Thymus (tissue), 11 donors: Measurements from ENCODE around the gene HSD17B7. TPM values are rescaled to one million over a fixed set of nuclear protein-coding genes. Genes with fewer than 3 reads are reported as not detected.
A peak's percentile ranks its signal among the peaks of the same experiment; 100 is the strongest.
"Not testable (repeated sequence)": the region's sequence is repeated elsewhere in the genome, so short reads cannot be mapped to it uniquely, and the experiment has no call there.

Source experiments
- DNase-seq, 9 donors: peaks; one replicate each; pipeline ENCODE4 v3.0.0-alpha.2; 2013; ENCODE audit warnings: low spot score in 9 of 9, low read depth in 6 of 9, missing footprints in 1 of 9
- H3K27ac ChIP-seq, 2 donors: one replicate each; pipeline ENCODE4 v1.5.1; 2013; ENCODE audit warnings: control low read depth in 1 of 2, low read depth in 1 of 2, low read length in 1 of 2, mild to moderate bottlenecking in 1 of 2, moderate library complexity in 1 of 2
- H3K27me3 ChIP-seq, 2 donors: one replicate each; pipeline ENCODE4 v1.5.1; 2013; ENCODE audit warnings: low read length in 1 of 2; ENCODE audit not compliant: control insufficient read depth in 2 of 2, insufficient read depth in 1 of 2
- H3K36me3 ChIP-seq, 2 donors: one replicate each; pipeline ENCODE4 v1.5.1; 2013; ENCODE audit warnings: low read length in 1 of 2, mild to moderate bottlenecking in 1 of 2, moderate library complexity in 1 of 2; ENCODE audit not compliant: control insufficient read depth in 2 of 2, insufficient read depth in 2 of 2
- H3K4me1 ChIP-seq, 2 donors: one replicate each; pipeline ENCODE4 v1.5.1; 2013; ENCODE audit warnings: low read length in 2 of 2; ENCODE audit not compliant: control insufficient read depth in 2 of 2, insufficient read depth in 2 of 2
- H3K4me3 ChIP-seq, 2 donors: one replicate each; pipeline ENCODE4 v1.5.1; 2013; ENCODE audit warnings: low read length in 2 of 2, control low read depth in 1 of 2, mild to moderate bottlenecking in 1 of 2
- H3K9me3 ChIP-seq, 2 donors: one replicate each; pipeline ENCODE4 v1.5.1; 2013; ENCODE audit warnings: low read length in 1 of 2, mild to moderate bottlenecking in 1 of 2; ENCODE audit not compliant: control insufficient read depth in 2 of 2, insufficient read depth in 1 of 2
- WGBS: extraction: QIAGEN DNeasy Blood & Tissue Kit; methylation state at CpG from one replicate; pipeline ENCODE4 v1.1.7; 2013; 5-methylcytosine and 5-hydroxymethylcytosine counted together
- polyA plus RNA-seq: library from polyadenylated mRNA; stranded (reverse); fragments of 200-250 nt; gene quantifications from one replicate; pipeline ENCODE4 v1.2.3, GENCODE V29; 2013
- total RNA-seq: library from RNA; stranded (reverse); fragments of 120-200 nt; gene quantifications from one replicate; pipeline ENCODE4 v1.2.4, GENCODE V29; 2013
- donor health status: healthy.

Gene HSD17B7
- total and polyA plus RNA-seq, 2 donors: 10.9 to 21.6 TPM

GRCh38 chr1:162757476-162757875 is 33.0 kb upstream of the HSD17B7 start:
- 95% methylated on average over 1 of the region's 1 CpG for WGBS

GRCh38 chr1:162765788-162766187 is 24.7 kb upstream of the HSD17B7 start:
- WGBS: 89% methylated on average over 1 of the region's 1 CpG
- DNase-seq: no peak
- H3K9me3 ChIP-seq: no peaks in the 10 kb centered on the region
- H3K27ac ChIP-seq: no peak overlapping the region
- H3K36me3 ChIP-seq: no peaks in the 10 kb centered on the region
- H3K4me1 ChIP-seq: no peaks in the 10 kb centered on the region
- no peaks in the 10 kb centered on the region for H3K27me3 ChIP-seq
- no peak overlapping the region for H3K4me3 ChIP-seq

More at GRCh38 chr1:162757476-162757875, 33.0 kb upstream of the HSD17B7 start:
- no peaks in the 10 kb centered on the region for H3K4me1 ChIP-seq
- no peaks in the 10 kb centered on the region for H3K9me3 ChIP-seq
- no peak overlapping the region for H3K27ac ChIP-seq
- no peaks in the 10 kb centered on the region for H3K36me3 ChIP-seq
- H3K27me3 ChIP-seq: no peaks in the 10 kb centered on the region
- DNase-seq: no peak
- H3K4me3 ChIP-seq: no peak overlapping the region

GRCh38 chr1:162772571-162773154 is 17.8 kb upstream of the HSD17B7 start:
- DNase-seq: no peak
- 96% methylated on average over 4 of the region's 4 CpGs for WGBS
- Histone ChIP-seq H3K27me3 (peaks cover 0 to 2% of the 10 kb centered on the region in 2 donors), H3K36me3 (no peaks in the 10 kb centered on the region), H3K4me1 (no peaks in the 10 kb centered on the region), H3K4me3 (no peak overlapping the region), H3K9me3 (no peaks in the 10 kb centered on the region), H3K27ac (no peak overlapping the region)

GRCh38 chr1:162774007-162774406 is 16.5 kb upstream of the HSD17B7 start:
- H3K27ac ChIP-seq: no peak overlapping the region
- no peak overlapping the region for H3K4me3 ChIP-seq
- no peaks in the 10 kb centered on the region for H3K9me3 ChIP-seq
- DNase-seq: no peak
- H3K27me3 ChIP-seq: peaks cover 0 to 2% of the 10 kb centered on the region in 2 donors
- no peaks in the 10 kb centered on the region for H3K36me3 ChIP-seq
- H3K4me1 ChIP-seq: no peaks in the 10 kb centered on the region

GRCh38 chr1:162779043-162779442 is 11.5 kb upstream of the HSD17B7 start:
- no peaks in the 10 kb centered on the region for H3K9me3 ChIP-seq

GRCh38 chr1:162782671-162783070 is 7.8 kb upstream of the HSD17B7 start:
- H3K27me3 ChIP-seq: no peaks in the 10 kb centered on the region
- DNase-seq: no peak

More at GRCh38 chr1:162779043-162779442, 11.5 kb upstream of the HSD17B7 start:
- Histone ChIP-seq H3K4me1 (no peaks in the 10 kb centered on the region), H3K27me3 (no peaks in the 10 kb centered on the region), H3K36me3 (no peaks in the 10 kb centered on the region), H3K27ac (no peak overlapping the region), H3K4me3 (no peak overlapping the region)
- 97% methylated on average over 1 of the region's 1 CpG for WGBS
- no peak for DNase-seq

GRCh38 chr1:162784926-162785325 is 5.6 kb upstream of the HSD17B7 start:
- not testable (repeated sequence) for H3K4me1 ChIP-seq, DNase-seq, H3K27ac ChIP-seq, H3K4me3 ChIP-seq, H3K36me3 ChIP-seq, H3K27me3 ChIP-seq, H3K9me3 ChIP-seq
- WGBS: 100% methylated on average over 1 of the region's 1 CpG

More at GRCh38 chr1:162782671-162783070, 7.8 kb upstream of the HSD17B7 start:
- Histone ChIP-seq H3K9me3 (no peaks in the 10 kb centered on the region), H3K36me3 (no peaks in the 10 kb centered on the region), H3K4me1 (no peaks in the 10 kb centered on the region), H3K27ac (no peak overlapping the region), H3K4me3 (no peak overlapping the region)

GRCh38 chr1:162788783-162789182 is 1.7 kb upstream of the HSD17B7 start:
- not testable (repeated sequence) for H3K27ac ChIP-seq, DNase-seq, H3K36me3 ChIP-seq, H3K9me3 ChIP-seq, H3K4me3 ChIP-seq, H3K4me1 ChIP-seq, H3K27me3 ChIP-seq
- 98% methylated on average over 1 of the region's 1 CpG for WGBS

GRCh38 chr1:162790985-162791357 is 469 bp downstream of the HSD17B7 start:
- H3K36me3 ChIP-seq, H3K27me3 ChIP-seq, H3K4me1 ChIP-seq, H3K9me3 ChIP-seq: not testable (repeated sequence)
- peak in 3 of 9 donors; percentile 1 to 27 (median 19) for DNase-seq
- WGBS: under 1% methylated on average over 7 of the region's 8 CpGs
- Histone ChIP-seq H3K4me3 (peak overlapping the region; percentile 42 to 52), H3K27ac (peak overlapping the region in 1 of 2 donors; percentile 89)

GRCh38 chr1:162794284-162794683 is 3.8 kb downstream of the HSD17B7 start:
- not testable (repeated sequence) for H3K36me3 ChIP-seq, H3K4me1 ChIP-seq, H3K4me3 ChIP-seq, DNase-seq, H3K27ac ChIP-seq, H3K27me3 ChIP-seq, H3K9me3 ChIP-seq
- WGBS: 97% methylated on average over 1 of the region's 1 CpG
